NB4 (cell line): ENCODE data around the gene TEX2.

Experiments used
- CTCF ChIP-seq: IDR thresholded peaks from one replicate; pipeline ENCODE4 v1.5.1; 2012; ENCODE audit warnings: low read depth, low read length
- MAX ChIP-seq: IDR thresholded peaks from 2 replicates; pipeline ENCODE4 v1.6.1; 2011; ENCODE audit warnings: low read depth, low read length
- MYC ChIP-seq: IDR thresholded peaks from 2 replicates; pipeline ENCODE4 v1.6.1; 2011; ENCODE audit warnings: low read depth, low read length
- POLR2A ChIP-seq: IDR thresholded peaks from 2 replicates; pipeline ENCODE4 v1.6.1; 2011; ENCODE audit warnings: mild to moderate bottlenecking; ENCODE audit not compliant: insufficient read length; ENCODE audit errors: extremely low read depth

DNA sequence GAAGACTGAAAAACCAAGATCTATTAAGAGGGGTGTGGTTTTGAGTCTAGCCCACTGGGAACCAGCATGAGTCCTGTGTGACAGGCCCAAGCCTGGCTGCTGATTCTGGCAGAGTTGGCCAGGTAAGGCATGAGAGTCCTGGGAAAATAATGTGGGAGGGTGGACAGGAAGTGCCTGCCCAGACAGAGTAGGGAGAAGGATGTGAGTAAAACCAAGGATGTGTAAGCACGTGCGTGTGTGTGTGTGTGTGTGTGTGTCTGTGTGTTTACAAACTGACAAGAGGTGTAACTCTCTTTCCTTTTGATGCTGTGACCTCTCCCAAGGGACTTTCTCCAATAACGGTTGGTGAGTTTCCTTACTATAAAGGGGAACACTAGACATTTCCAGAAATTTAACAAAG, 15.6 kb upstream of the TEX2 start:
- TF ChIP-seq CTCF (no peak), POLR2A (no peak), MAX (no peak), MYC (no peak)
